Measurements from ENCODE around the gene SEC24D.

GRCh38 chr4:118741301-118741855 is 94.5 kb downstream of the SEC24D start:
- TF ChIP-seq POLR2A (IDR thresholded peaks at IDR 0.05; ENCODE audit: low read depth, low read length) (no peak), TAF1 (IDR thresholded peaks at IDR 0.05; ENCODE audit: borderline replicate concordance, low read depth, low read length) (no peak), POLR2AphosphoS5 (IDR thresholded peaks at IDR 0.05; ENCODE audit: low read depth, low read length) (no peak)

Data from GM12892 (cell line).